A549 (cell line): ENCODE measurements around the gene NEIL3.

Experiments
- CTCF ChIP-seq: fragments of >200 bp; sonication (Bioruptor Twin); formaldehyde crosslinking; IDR thresholded peaks from 3 replicates; pipeline ENCODE4 v1.5.1; 2016
- EHF ChIP-seq: fragments of 250-450 bp; sonication (Bioruptor Pico); IDR thresholded peaks from 2 replicates; pipeline ENCODE4 v1.5.0; 2020; ENCODE audit warnings: mild to moderate bottlenecking
- JUN ChIP-seq, 2 experiments: fragments of >200 bp; sonication (Bioruptor Twin); formaldehyde crosslinking; IDR thresholded peaks; 2 replicates in 1 of 2; 3 replicates in 1 of 2; pipeline ENCODE4 v1.6.1; 2016 to 2017
- POLR2A ChIP-seq: IDR thresholded peaks from 2 replicates; pipeline ENCODE4 v1.6.1; 2012; ENCODE audit warnings: mild to moderate bottlenecking, low read length
- REST ChIP-seq: fragments of 200-600 bp; sonication (generic); IDR thresholded peaks from 2 replicates; pipeline ENCODE4 v1.6.1; 2016; ENCODE audit warnings: antibody characterized with exemption, mild to moderate bottlenecking, moderate library complexity

- TF ChIP-seq JUN (IDR thresholded peaks at IDR 0.05): no peak
- no peak for TF ChIP-seq CTCF
- TF ChIP-seq REST: no peak
- no peak for TF ChIP-seq POLR2A
- TF ChIP-seq EHF (CRISPR knock-in tag): no peak
Observed at GRCh38 chr4:177264788-177265422, 44.8 kb upstream of the NEIL3 start.
